Sigmoid colon (tissue), 7 donors: Measurements from ENCODE around the gene ELAPOR1. TPM values are rescaled to one million over a fixed set of nuclear protein-coding genes. Genes with fewer than 3 reads are reported as not detected.

Experiments
- DNase-seq: peaks from one replicate; pipeline ENCODE4 v3.0.0-alpha.2; 2019
- H3K27ac ChIP-seq, 4 donors: fragments of 200-600 bp; sonication (generic); one replicate each; pipeline ENCODE4 v1.5.1; 2016 to 2019; ENCODE audit warnings: mild to moderate bottlenecking in 1 of 4
- H3K27me3 ChIP-seq, 3 donors: fragments of 200-600 bp; sonication (generic); one replicate each; pipeline ENCODE4 v1.5.1; 2019; ENCODE audit warnings: mild to moderate bottlenecking in 1 of 3
- H3K36me3 ChIP-seq, 4 donors: fragments of 200-600 bp; sonication (generic); one replicate each; pipeline ENCODE4 v1.5.1; 2016 to 2019
- H3K4me1 ChIP-seq, 4 donors: fragments of 200-600 bp; sonication (generic); one replicate each; pipeline ENCODE4 v1.5.1; 2017 to 2019
- H3K4me3 ChIP-seq, 4 donors: fragments of 200-600 bp; sonication (generic); one replicate each; pipeline ENCODE4 v1.5.1; 2017 to 2019; ENCODE audit warnings: mild to moderate bottlenecking in 2 of 4, moderate library complexity in 1 of 4
- H3K9me3 ChIP-seq, 4 donors: fragments of 200-600 bp in 3 of 4; sonication (generic) in 3 of 4; one replicate each; pipeline versions ENCODE4 v1.5.1 to v1.6.1; 2013 to 2019
- CTCF ChIP-seq, 4 experiments: fragments of 450-650 bp in 3 of 4; fragments of 200-600 bp in 1 of 4; IDR thresholded peaks; one replicate each; pipeline ENCODE4 v1.5.1; 2016 to 2019; ENCODE audit warnings: antibody characterized with exemption in 4 of 4, mild to moderate bottlenecking in 3 of 4, moderate library complexity in 2 of 4
- EP300 ChIP-seq, 4 donors: sonication (generic); formaldehyde crosslinking; IDR thresholded peaks; one replicate each; pipeline ENCODE4 v1.6.1; 2017; ENCODE audit warnings: antibody characterized with exemption in 4 of 4
- POLR2A ChIP-seq, 2 donors: fragments of 450-650 bp; IDR thresholded peaks; one replicate each; pipeline ENCODE4 v1.6.1; 2016; ENCODE audit warnings: antibody characterized with exemption in 2 of 2, mild to moderate bottlenecking in 2 of 2, moderate library complexity in 2 of 2
- POLR2AphosphoS5 ChIP-seq, 4 donors: sonication (generic); formaldehyde crosslinking; IDR thresholded peaks; one replicate each; pipeline ENCODE4 v1.6.1; 2017; ENCODE audit warnings: antibody characterized with exemption in 4 of 4
- WGBS, 2 donors: extraction: QIAGEN DNeasy Blood & Tissue Kit; methylation state at CpG; one replicate each; pipeline ENCODE4 v1.1.7; 2013; 5-methylcytosine and 5-hydroxymethylcytosine counted together
- intact Hi-C: fragments of 100-400 bp; cut with DNase I; formaldehyde crosslinking; loops from one replicate; pipeline ENCODE4 v1.15.1; 2023
- polyA plus RNA-seq, 3 donors: library from polyadenylated mRNA; stranded (reverse); fragments of 200-250 nt; gene quantifications; one replicate each; pipeline ENCODE4 v1.2.3, GENCODE V29; 2013
- total RNA-seq, 4 donors: library from RNA; depleted of rRNA; stranded (reverse); fragments of >200 nt; gene quantifications; one replicate each; pipeline ENCODE4 v1.1.0, GENCODE V29; 2016
- donor health status: healthy with polysubstance abuse.
- donor health status: Bipolar disorder and iron deficiency.
- donor health status: healthy.

The ELAPOR1 gene
- total and polyA plus RNA-seq, 7 donors, result 0.33 to 20.7 (median 0.71) TPM

DNA sequence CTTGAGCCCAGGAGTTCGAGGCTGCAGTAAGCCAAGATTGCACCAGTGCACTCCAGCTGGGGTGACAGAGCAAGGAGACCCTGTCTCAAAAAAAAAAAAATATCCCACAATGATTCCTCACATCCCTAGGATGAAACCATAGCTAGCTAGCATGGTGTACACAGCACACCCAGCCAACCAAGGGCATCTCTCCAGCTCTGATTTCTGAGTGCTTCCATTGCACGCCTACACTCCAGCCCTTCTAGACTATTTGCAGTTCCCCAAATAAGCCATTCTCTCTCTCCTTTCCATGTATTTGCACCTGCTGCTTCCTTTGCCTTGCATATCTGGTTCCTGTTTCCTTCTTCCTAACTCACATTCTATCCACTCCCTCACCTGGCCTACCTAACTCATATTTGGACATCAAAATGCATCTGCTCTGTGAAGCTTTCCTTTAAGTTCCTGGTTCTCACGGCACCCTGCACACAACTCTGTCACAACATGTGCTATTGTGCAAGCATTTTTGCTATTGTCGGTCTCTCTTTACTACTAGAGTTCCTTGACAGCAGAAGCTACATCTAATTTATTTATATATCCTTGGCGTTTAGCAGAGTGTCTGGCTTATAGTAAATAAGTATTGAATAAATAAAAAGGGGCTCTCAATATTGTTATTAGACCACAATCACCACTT lies 2.4 kb upstream of the ELAPOR1 start:
- Histone ChIP-seq H3K9me3 (no peaks in the 10 kb centered on the region), H3K27ac (no peak overlapping the region), H3K36me3 (no peaks in the 10 kb centered on the region), H3K4me1 (peaks cover 0 to 24% (median 24%) of the 10 kb centered on the region in 4 donors), H3K4me3 (no peak overlapping the region), H3K27me3 (peaks cover 0 to 30% (median 30%) of the 10 kb centered on the region in 3 donors)
- DNase-seq, result no peak
- WGBS, 2 donors, result 68 to 71% methylated on average over 5 of the region's 5 CpGs
- intact Hi-C loops, result loop anchor here (5.0 kb wide), 1 partner anchor 34 kb away; the partner anchor contains the start of gene TAF13
- TF ChIP-seq POLR2AphosphoS5 (IDR thresholded peaks at IDR 0.05) (no peak), CTCF (IDR thresholded peaks at IDR 0.05) (no peak)

GRCh38 chr1:109112056-109112651 lies 1.8 kb upstream of the ELAPOR1 start:
- peaks cover 0 to 24% (median 24%) of the 10 kb centered on the region in 4 donors for H3K4me1 ChIP-seq
- H3K27me3 ChIP-seq, result peaks cover 0 to 36% (median 34%) of the 10 kb centered on the region in 3 donors
- H3K9me3 ChIP-seq, result no peaks in the 10 kb centered on the region
- intact Hi-C loops, result loop anchor here (5.0 kb wide), 1 partner anchor 35 kb away; the partner anchor contains the start of gene TAF13
- no peaks in the 10 kb centered on the region for H3K36me3 ChIP-seq
- peak overlapping the region in 3 of 4 donors; percentile 46 to 68 (median 50) for H3K27ac ChIP-seq
- no peak for DNase-seq
- H3K4me3 ChIP-seq, result peak overlapping the region; percentile 7 to 45 (median 36)
- no peak for TF ChIP-seq EP300 (IDR thresholded peaks at IDR 0.05)
- no peak for TF ChIP-seq CTCF (IDR thresholded peaks at IDR 0.05)
- TF ChIP-seq POLR2A (IDR thresholded peaks at IDR 0.05), result no peak
- TF ChIP-seq POLR2AphosphoS5 (IDR thresholded peaks at IDR 0.05), result no peak
- WGBS, 2 donors, result 27 to 29% methylated on average over 10 of the region's 10 CpGs

GRCh38 chr1:109112652-109113285 lies 1.1 kb upstream of the ELAPOR1 start:
- Histone ChIP-seq H3K9me3 (no peaks in the 10 kb centered on the region), H3K27ac (peak overlapping the region in 3 of 4 donors; percentile 46 to 68 (median 50)), H3K36me3 (no peaks in the 10 kb centered on the region), H3K4me1 (peaks cover 0 to 24% (median 24%) of the 10 kb centered on the region in 4 donors), H3K4me3 (peak overlapping the region; percentile 7 to 45 (median 36)), H3K27me3 (peaks cover 0 to 42% (median 34%) of the 10 kb centered on the region in 3 donors)
- TF ChIP-seq CTCF (IDR thresholded peaks at IDR 0.05) (peak; percentile 86 to 95 (median 90)), POLR2A (IDR thresholded peaks at IDR 0.05) (no peak), POLR2AphosphoS5 (IDR thresholded peaks at IDR 0.05) (peak in 3 of 4 donors; percentile 25 to 60 (median 49))
- DNase-seq, result peak; percentile 96
- intact Hi-C loops, result loop anchor here (5.0 kb wide), 1 partner anchor 35 kb away; the partner anchor contains the start of gene TAF13
- WGBS, 2 donors, result 7 to 15% methylated on average over 31 of the region's 31 CpGs

DNA sequence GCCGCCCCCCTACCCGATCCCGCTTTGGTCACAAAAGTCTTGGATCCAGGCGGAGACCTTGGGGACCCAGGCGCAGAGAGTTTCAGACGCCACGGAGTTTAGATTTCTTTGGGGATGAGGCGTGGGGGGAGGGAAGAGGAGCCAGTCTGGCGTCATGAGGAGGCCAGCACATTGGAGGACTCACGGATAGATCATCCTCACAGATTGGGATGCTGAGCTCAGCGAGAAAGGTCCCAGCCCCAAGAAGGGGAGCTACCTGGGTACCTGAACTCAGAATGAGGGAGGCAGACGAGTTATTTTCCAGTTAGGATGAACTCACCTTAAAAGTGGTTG lies 393 bp downstream of the ELAPOR1 start:
- H3K4me1 ChIP-seq, result peaks cover 0 to 24% (median 24%) of the 10 kb centered on the region in 4 donors
- H3K9me3 ChIP-seq, result no peaks in the 10 kb centered on the region
- intact Hi-C loops, result loop anchor here (5.0 kb wide), 1 partner anchor 37 kb away; the partner anchor contains the start of gene TAF13
- 2 to 7% methylated on average over 12 of the region's 12 CpGs for WGBS, 2 donors
- peak overlapping the region in 3 of 4 donors; percentile 28 to 45 (median 43) for H3K4me3 ChIP-seq
- H3K27me3 ChIP-seq, result peaks cover 0 to 43% (median 34%) of the 10 kb centered on the region in 3 donors
- TF ChIP-seq CTCF (IDR thresholded peaks at IDR 0.05) (no peak), POLR2AphosphoS5 (IDR thresholded peaks at IDR 0.05) (no peak), POLR2A (IDR thresholded peaks at IDR 0.05) (no peak), EP300 (IDR thresholded peaks at IDR 0.05) (no peak)
- no peak overlapping the region for H3K27ac ChIP-seq
- no peaks in the 10 kb centered on the region for H3K36me3 ChIP-seq
- DNase-seq, result no peak
